Measurements from ENCODE around the gene PRKD3.

DNA sequence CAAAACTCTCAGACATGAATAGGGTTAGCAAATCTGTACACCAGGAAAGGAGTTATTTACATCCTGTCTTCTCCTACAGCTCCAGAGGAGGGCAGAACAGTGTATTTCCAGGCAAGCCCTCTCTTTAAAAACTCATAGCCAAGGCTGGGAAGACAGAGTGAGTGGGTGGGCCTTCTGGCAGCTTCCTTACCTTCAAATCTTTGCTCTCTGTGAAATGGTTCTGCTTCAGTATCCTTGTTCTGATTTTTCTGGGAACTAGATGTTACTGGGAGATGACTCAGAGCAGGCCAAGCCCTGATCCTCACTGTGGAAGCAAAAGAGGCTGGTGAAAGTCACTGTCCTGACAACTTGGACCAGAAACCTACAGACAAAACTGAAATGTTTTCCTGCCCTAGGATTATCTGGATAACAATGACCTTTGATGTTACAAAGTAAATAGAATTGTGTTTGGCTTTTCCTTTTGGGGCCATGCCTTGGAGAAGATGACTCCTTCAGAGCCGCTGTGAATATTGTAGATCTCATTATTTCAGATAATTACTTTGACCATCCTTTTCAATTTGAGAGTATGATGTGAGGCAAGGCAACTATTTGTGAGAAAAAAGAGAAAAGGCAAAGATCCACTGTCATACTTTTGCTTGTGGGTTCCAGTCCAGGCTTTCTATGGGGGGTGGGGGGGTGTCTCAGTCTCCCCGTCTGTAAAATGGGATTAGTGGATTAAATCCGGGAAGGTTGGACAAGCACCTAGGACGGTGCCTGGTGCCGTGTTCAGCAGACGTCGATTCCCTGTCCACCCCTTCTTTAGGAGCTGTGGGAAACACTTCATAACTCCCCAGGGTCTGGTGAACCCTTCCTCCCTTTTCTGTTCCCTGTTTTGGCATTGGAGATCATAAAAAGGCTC, 19.2 kb upstream of the PRKD3 start:
- TF ChIP-seq GATA2 (IDR thresholded peaks at IDR 0.05; ENCODE audit: low read depth, low read length) (no peak), GATA3 (IDR thresholded peaks at IDR 0.05; ENCODE audit: low read depth, low read length) (no peak)
